Suprapubic skin (tissue), 4 donors: ENCODE results near the gene TYR.

Source experiments
- CTCF ChIP-seq, 2 donors: fragments of 200-600 bp in 1 of 2; fragments of 450-650 bp in 1 of 2; sonication (generic) in 1 of 2; IDR thresholded peaks; one replicate each; pipeline ENCODE4 v1.5.1; 2016 to 2019; ENCODE audit warnings: antibody characterized with exemption in 2 of 2, mild to moderate bottlenecking in 1 of 2, moderate library complexity in 1 of 2
- POLR2A ChIP-seq, 2 donors: fragments of 450-650 bp; IDR thresholded peaks; one replicate each; pipeline ENCODE4 v1.6.1; 2017; ENCODE audit warnings: antibody characterized with exemption in 2 of 2, mild to moderate bottlenecking in 2 of 2, moderate library complexity in 2 of 2
- POLR2AphosphoS5 ChIP-seq, 3 donors: sonication (generic); formaldehyde crosslinking; IDR thresholded peaks; one replicate each; pipeline ENCODE4 v1.6.1; 2017; ENCODE audit warnings: antibody characterized with exemption in 3 of 3

- no peak for TF ChIP-seq POLR2A (IDR thresholded peaks at IDR 0.05)
- TF ChIP-seq CTCF (IDR thresholded peaks at IDR 0.05), result no peak
- no peak for TF ChIP-seq POLR2AphosphoS5 (IDR thresholded peaks at IDR 0.05)
Measured at GRCh38 chr11:89205378-89205777, 27.7 kb downstream of the TYR start.
